Measurements from ENCODE around the gene CREM. TPM values are rescaled to one million over a fixed set of nuclear protein-coding genes. Genes with fewer than 3 reads are reported as not detected.

CREM gene
- total RNA-seq, 1 donor, result 16.6 TPM

DNA sequence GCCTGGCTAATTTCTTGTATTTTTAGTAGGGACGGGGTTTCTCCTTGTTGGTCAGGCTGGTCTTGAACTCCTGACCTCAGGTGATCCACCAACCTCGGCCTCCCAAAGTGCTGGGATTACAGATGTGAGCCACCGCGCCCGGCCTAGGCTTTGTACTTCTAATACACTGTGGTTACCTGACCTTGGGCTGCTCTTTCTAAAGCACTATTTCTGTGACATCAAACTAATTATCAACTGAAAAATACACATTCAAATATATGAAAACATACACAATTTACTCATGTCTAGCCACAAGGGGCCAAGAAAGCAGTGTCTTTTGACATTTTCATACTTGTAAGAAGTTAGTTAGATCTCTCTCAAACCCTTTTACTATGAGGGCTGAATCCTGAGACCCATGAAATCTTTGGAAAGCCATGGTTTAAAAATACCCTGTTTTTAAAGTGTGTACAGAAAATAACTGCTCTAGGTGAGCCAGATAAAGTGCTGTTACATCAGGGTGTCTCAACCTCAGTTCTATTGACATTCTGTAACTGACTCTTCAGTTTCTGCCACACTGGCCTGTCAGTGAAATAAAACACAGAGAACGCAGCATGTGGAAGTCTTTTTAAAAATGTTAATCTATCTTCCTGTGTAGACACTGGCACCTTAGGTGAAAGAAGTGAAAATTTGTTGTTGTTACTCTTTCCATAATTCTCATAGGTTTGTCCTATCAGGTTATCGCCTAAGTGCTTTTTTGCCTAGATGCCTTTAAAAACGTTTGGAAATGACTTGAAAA lies 58.8 kb downstream of the CREM start:
- Histone ChIP-seq H2AFZ (ENCODE audit: low read length) (no peak overlapping the region), H3K4me2 (ENCODE audit: insufficient read depth, low read length) (no peak overlapping the region), H4K20me1 (ENCODE audit: insufficient read depth, low read length) (no peaks in the 10 kb centered on the region), H3K27ac (ENCODE audit: low read depth, low read length) (no peak overlapping the region), H3K36me3 (ENCODE audit: insufficient read depth, low read length) (no peaks in the 10 kb centered on the region), H3K9me3 (ENCODE audit: low read depth, low read length) (no peaks in the 10 kb centered on the region), H3K27me3 (ENCODE audit: insufficient read depth, low read length) (no peaks in the 10 kb centered on the region), H3K4me1 (ENCODE audit: insufficient read depth, low read length) (no peaks in the 10 kb centered on the region), H3K4me3 (ENCODE audit: insufficient read depth, low read length) (no peak overlapping the region), H3K79me2 (ENCODE audit: insufficient read depth, low read length) (no peaks in the 10 kb centered on the region)
- DNase-seq (ENCODE audit: insufficient read length, low spot score, missing footprints), result no peak
- TF ChIP-seq, protein P1, sequence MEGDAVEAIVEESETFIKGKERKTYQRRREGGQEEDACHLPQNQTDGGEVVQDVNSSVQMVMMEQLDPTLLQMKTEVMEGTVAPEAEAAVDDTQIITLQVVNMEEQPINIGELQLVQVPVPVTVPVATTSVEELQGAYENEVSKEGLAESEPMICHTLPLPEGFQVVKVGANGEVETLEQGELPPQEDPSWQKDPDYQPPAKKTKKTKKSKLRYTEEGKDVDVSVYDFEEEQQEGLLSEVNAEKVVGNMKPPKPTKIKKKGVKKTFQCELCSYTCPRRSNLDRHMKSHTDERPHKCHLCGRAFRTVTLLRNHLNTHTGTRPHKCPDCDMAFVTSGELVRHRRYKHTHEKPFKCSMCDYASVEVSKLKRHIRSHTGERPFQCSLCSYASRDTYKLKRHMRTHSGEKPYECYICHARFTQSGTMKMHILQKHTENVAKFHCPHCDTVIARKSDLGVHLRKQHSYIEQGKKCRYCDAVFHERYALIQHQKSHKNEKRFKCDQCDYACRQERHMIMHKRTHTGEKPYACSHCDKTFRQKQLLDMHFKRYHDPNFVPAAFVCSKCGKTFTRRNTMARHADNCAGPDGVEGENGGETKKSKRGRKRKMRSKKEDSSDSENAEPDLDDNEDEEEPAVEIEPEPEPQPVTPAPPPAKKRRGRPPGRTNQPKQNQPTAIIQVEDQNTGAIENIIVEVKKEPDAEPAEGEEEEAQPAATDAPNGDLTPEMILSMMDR (IDR thresholded peaks at IDR 0.05; ENCODE audit: extremely low read depth, low read depth, low read length), result no peak

DNA sequence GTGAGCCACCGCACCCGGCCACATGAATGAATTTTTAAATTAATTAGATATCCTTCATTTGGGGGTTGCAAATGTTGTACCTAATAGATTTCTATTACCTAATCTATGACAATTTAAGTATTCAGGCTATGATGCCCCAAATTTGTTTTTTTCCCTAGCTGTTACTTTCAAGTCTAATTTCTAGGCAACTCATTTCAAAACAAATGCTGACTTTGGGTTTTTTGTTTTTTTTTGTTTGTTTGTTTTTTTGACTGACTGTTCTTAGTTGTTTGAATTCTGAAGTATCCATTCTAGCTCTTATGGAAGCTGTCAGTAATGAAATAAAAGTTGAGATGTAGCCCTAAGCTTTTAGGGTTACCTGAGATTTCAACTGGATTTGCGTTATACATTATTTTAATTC lies 62.3 kb downstream of the CREM start:
- Histone ChIP-seq H3K9me3 (ENCODE audit: low read depth, low read length) (no peaks in the 10 kb centered on the region), H3K36me3 (ENCODE audit: insufficient read depth, low read length) (no peaks in the 10 kb centered on the region), H4K20me1 (ENCODE audit: insufficient read depth, low read length) (no peaks in the 10 kb centered on the region), H3K4me2 (ENCODE audit: insufficient read depth, low read length) (no peak overlapping the region), H2AFZ (ENCODE audit: low read length) (no peak overlapping the region), H3K27me3 (ENCODE audit: insufficient read depth, low read length) (no peaks in the 10 kb centered on the region), H3K4me1 (ENCODE audit: insufficient read depth, low read length) (peaks cover 8% of the 10 kb centered on the region), H3K79me2 (ENCODE audit: insufficient read depth, low read length) (no peaks in the 10 kb centered on the region), H3K27ac (ENCODE audit: low read depth, low read length) (no peak overlapping the region), H3K4me3 (ENCODE audit: insufficient read depth, low read length) (no peak overlapping the region)
- TF ChIP-seq, protein P1 (IDR thresholded peaks at IDR 0.05; ENCODE audit: extremely low read depth, low read depth, low read length), result no peak
- DNase-seq (ENCODE audit: insufficient read length, low spot score, missing footprints), result no peak

DNA sequence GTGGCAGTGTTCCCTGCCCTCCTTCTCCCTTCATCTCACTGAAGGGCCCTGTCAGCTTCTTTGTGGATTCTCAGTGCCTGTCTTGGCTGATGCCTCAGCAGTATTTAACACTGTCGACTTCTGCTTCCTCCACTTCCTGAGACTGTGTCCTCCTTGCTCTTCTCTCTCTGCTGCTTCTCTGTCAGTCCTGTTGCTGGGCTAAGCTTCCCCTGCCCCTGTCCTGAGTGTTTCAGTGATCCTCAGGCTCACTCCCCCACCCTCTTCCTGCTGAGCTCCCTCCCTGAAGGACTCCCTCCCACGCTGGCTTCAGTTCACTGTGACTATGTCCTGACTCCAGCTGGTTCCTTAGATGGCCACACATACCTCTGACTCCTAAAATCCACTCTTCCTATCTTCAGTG lies 64.9 kb downstream of the CREM start:
- Histone ChIP-seq H3K79me2 (ENCODE audit: insufficient read depth, low read length) (no peaks in the 10 kb centered on the region), H3K4me2 (ENCODE audit: insufficient read depth, low read length) (no peak overlapping the region), H2AFZ (ENCODE audit: low read length) (peak overlapping the region; percentile 86), H3K27ac (ENCODE audit: low read depth, low read length) (peak overlapping the region; percentile 51), H3K36me3 (ENCODE audit: insufficient read depth, low read length) (no peaks in the 10 kb centered on the region), H4K20me1 (ENCODE audit: insufficient read depth, low read length) (no peaks in the 10 kb centered on the region), H3K4me1 (ENCODE audit: insufficient read depth, low read length) (peaks cover 13% of the 10 kb centered on the region), H3K4me3 (ENCODE audit: insufficient read depth, low read length) (no peak overlapping the region), H3K9me3 (ENCODE audit: low read depth, low read length) (no peaks in the 10 kb centered on the region), H3K27me3 (ENCODE audit: insufficient read depth, low read length) (no peaks in the 10 kb centered on the region)
- TF ChIP-seq, protein P1 (IDR thresholded peaks at IDR 0.05; ENCODE audit: extremely low read depth, low read depth, low read length), result no peak
- no peak for DNase-seq (ENCODE audit: insufficient read length, low spot score, missing footprints)

DNA sequence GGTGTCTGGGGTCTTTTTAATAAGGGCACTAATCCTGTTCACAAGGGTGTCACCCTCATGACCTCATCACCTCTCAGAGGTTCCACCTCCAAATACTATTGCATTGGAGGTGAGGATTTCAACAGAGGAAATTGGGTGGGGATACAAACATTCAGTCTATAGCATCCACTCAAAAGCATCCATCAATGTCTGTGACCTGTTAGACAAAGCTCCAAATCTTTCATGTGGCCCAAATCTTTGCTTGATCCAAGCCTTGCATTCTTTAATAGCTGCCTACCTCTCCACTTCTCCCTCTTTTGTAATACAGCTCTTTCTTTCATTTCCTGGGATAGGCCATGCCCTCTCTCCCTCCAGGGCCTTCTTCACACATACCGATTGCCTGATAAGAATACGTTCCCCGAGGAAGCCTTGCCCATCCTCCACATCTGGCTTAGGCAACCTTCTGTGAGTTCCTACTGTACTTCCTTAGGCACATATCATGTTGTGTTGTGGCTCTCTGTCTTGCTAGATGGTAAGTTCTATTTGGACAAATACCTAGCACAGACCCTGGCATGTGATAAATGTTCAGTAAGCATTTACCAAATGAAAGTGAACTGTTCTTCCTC lies 66.1 kb downstream of the CREM start:
- peaks cover 13% of the 10 kb centered on the region for H3K4me1 ChIP-seq (ENCODE audit: insufficient read depth, low read length)
- H3K4me3 ChIP-seq (ENCODE audit: insufficient read depth, low read length), result no peak overlapping the region
- DNase-seq (ENCODE audit: insufficient read length, low spot score, missing footprints), result no peak
- no peak overlapping the region for H2AFZ ChIP-seq (ENCODE audit: low read length)
- no peaks in the 10 kb centered on the region for H4K20me1 ChIP-seq (ENCODE audit: insufficient read depth, low read length)
- H3K27me3 ChIP-seq (ENCODE audit: insufficient read depth, low read length), result no peaks in the 10 kb centered on the region
- TF ChIP-seq, protein P1 (IDR thresholded peaks at IDR 0.05; ENCODE audit: extremely low read depth, low read depth, low read length), result no peak
- no peaks in the 10 kb centered on the region for H3K9me3 ChIP-seq (ENCODE audit: low read depth, low read length)
- H3K79me2 ChIP-seq (ENCODE audit: insufficient read depth, low read length), result no peaks in the 10 kb centered on the region
- H3K4me2 ChIP-seq (ENCODE audit: insufficient read depth, low read length), result no peak overlapping the region
- no peak overlapping the region for H3K27ac ChIP-seq (ENCODE audit: low read depth, low read length)
- no peaks in the 10 kb centered on the region for H3K36me3 ChIP-seq (ENCODE audit: insufficient read depth, low read length)
